Aorta (tissue), 5 donors: ENCODE results near the gene ASTN1. TPM values are rescaled to one million over a fixed set of nuclear protein-coding genes. Genes with fewer than 3 reads are reported as not detected.

Experiments used
- ATAC-seq: fragments of 200-7000 bp; cut with Tn5 transposase; one replicate; pipeline ENCODE4 v1.9.1; 2022; ENCODE audit warnings: moderate library complexity; ENCODE audit not compliant: low FRiP score
- DNase-seq, 2 donors: peaks; one replicate each; pipeline ENCODE4 v3.0.0-alpha.2; 2020
- H3K27ac ChIP-seq, 2 donors: one replicate each; pipeline ENCODE4 v1.5.1; 2013; ENCODE audit warnings: low read length in 2 of 2, mild to moderate bottlenecking in 2 of 2, moderate library complexity in 2 of 2, control low read depth in 1 of 2, inconsistent platforms in 1 of 2, low read depth in 1 of 2
- H3K27me3 ChIP-seq, 2 donors: one replicate each; pipeline ENCODE4 v1.6.1; 2013; ENCODE audit warnings: control low read depth in 1 of 2, low read length in 1 of 2, mild to moderate bottlenecking in 1 of 2, moderate library complexity in 1 of 2; ENCODE audit not compliant: insufficient read depth in 2 of 2, control insufficient read depth in 1 of 2
- H3K36me3 ChIP-seq, 2 donors: one replicate each; pipeline ENCODE4 v1.6.1; 2013; ENCODE audit warnings: control low read depth in 1 of 2, low read length in 1 of 2, mild to moderate bottlenecking in 1 of 2; ENCODE audit not compliant: insufficient read depth in 2 of 2, control insufficient read depth in 1 of 2
- H3K4me1 ChIP-seq, 2 donors: one replicate each; pipeline ENCODE4 v1.6.1; 2013; ENCODE audit warnings: low read length in 2 of 2, control low read depth in 1 of 2, mild to moderate bottlenecking in 1 of 2, moderate library complexity in 1 of 2; ENCODE audit not compliant: insufficient read depth in 2 of 2, control insufficient read depth in 1 of 2
- H3K4me3 ChIP-seq, 2 donors: one replicate each; pipeline ENCODE4 v1.5.1; 2013; ENCODE audit warnings: low read length in 2 of 2, control low read depth in 1 of 2, mild to moderate bottlenecking in 1 of 2
- H3K9me3 ChIP-seq: one replicate; pipeline ENCODE4 v1.6.1; 2013; ENCODE audit warnings: mild to moderate bottlenecking, low read length; ENCODE audit not compliant: control insufficient read depth
- WGBS, 2 donors: extraction: QIAGEN DNeasy Blood & Tissue Kit; methylation state at CpG; one replicate each; pipeline ENCODE4 v1.1.7; 2013; 5-methylcytosine and 5-hydroxymethylcytosine counted together
- intact Hi-C, 2 donors: fragments of 100-400 bp; cut with DNase I; formaldehyde crosslinking; loops; one replicate each; pipeline versions ENCODE4 v1.14.2 to v1.15.0; 2022
- polyA plus RNA-seq, 2 donors: library from polyadenylated mRNA; stranded (reverse); fragments of 200-250 nt; gene quantifications; one replicate each; pipeline ENCODE4 v1.2.3, GENCODE V29; 2013
- total RNA-seq, 2 donors: library from RNA; stranded (reverse); fragmentation: NEBNext Ultra II Directional; extraction: Animal tissue kit (Norgen Biotek cat#: 25700); gene quantifications; one replicate each; pipeline ENCODE4 v1.2.1, GENCODE V29; 2021
- donor health status: healthy with polysubstance abuse.
- donor health status: Bipolar disorder and iron deficiency.
- donor health status: DM: no; HTN: no; CAD: no.
- donor health status: DM: no; HTN: no; CAD: no.
- donor health status: DM: yes; HTN: yes; CAD: no.

ASTN1 gene
- total and polyA plus RNA-seq, 4 donors, result 0.06 to 0.33 TPM; not detected in 2

GRCh38 chr1:176983731-176984130 lies 180.8 kb downstream of the ASTN1 start:
- no peaks in the 10 kb centered on the region for H3K27me3 ChIP-seq
- WGBS, 2 donors, result 87 to 90% methylated on average over 5 of the region's 5 CpGs
- DNase-seq (no peak), ATAC-seq (no peak)
- no peaks in the 10 kb centered on the region for H3K4me1 ChIP-seq
- no peak overlapping the region for H3K27ac ChIP-seq
- intact Hi-C loops, result no loop called here
- H3K4me3 ChIP-seq, result no peak overlapping the region
- peaks cover 4% of the 10 kb centered on the region for H3K9me3 ChIP-seq
- H3K36me3 ChIP-seq, result no peaks in the 10 kb centered on the region

DNA sequence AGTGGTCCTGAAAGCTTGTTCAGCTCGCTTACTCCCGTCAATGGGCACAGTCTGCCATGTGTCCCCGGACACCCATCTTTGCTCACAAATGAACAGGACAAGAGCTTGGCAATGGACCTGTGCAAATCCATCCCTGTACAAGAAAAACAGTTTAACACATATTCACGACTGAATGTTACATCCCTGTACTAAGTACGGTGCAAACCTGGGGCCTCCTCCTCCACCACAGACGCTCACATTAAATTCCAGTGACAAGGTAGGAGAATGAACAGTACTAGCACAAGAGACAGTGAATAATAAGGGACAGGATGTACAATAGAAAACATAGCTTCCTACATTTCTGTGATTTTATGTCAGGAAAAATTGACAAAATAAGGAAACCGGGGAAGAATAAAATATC lies 187.7 kb downstream of the ASTN1 start:
- DNase-seq (no peak), ATAC-seq (no peak)
- Histone ChIP-seq H3K4me3 (no peak overlapping the region), H3K27ac (no peak overlapping the region), H3K4me1 (no peaks in the 10 kb centered on the region), H3K9me3 (peaks cover 4% of the 10 kb centered on the region), H3K36me3 (no peaks in the 10 kb centered on the region), H3K27me3 (no peaks in the 10 kb centered on the region)
- intact Hi-C loops, result no loop called here
- 88% methylated on average over 7 of the region's 7 CpGs for WGBS, 2 donors

DNA sequence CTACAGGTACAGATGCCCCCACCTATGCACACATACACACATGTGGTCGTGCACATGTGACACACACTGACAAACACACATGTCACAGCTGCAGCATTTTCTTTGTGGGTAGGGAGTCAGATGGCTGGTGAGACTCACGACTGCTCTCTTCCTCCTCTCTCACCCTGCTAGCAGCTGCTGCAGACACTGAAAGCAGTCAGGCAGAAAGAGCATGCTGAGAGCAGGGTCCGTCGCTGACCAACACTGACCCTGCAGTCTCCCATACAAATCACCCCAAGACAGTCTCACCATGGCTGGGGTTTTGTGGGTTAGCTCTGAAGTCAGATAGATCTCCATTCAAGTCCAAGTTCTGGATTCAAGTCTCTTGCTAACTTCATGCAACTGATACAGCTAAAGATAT lies 188.3 kb downstream of the ASTN1 start:
- ATAC-seq, result no peak
- Histone ChIP-seq H3K36me3 (no peaks in the 10 kb centered on the region), H3K4me1 (no peaks in the 10 kb centered on the region), H3K27ac (no peak overlapping the region), H3K4me3 (no peak overlapping the region), H3K27me3 (no peaks in the 10 kb centered on the region), H3K9me3 (peaks cover 2% of the 10 kb centered on the region)
- DNase-seq, result no peak
- intact Hi-C loops, result no loop called here
- WGBS, 2 donors, result 48 to 59% methylated on average over 4 of the region's 4 CpGs

DNA sequence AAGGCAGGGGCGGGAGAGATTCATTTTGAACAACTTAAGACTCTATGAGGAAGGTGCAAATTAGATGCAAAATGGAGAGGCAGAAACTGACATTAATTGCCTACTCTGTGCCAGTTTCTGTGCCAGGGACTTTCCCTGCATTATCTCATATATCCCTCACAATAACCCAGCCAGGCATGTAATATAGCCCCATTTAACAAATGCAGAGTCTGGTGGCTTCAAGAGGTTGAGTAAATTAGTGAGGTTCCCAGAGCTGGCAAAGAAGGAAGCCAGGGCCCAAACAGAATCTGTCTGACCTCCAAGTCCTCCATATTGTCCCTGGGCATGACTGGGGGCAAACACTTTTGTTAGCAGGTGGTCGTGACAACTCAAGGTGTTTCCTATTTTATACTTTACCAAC lies 199.8 kb downstream of the ASTN1 start:
- ATAC-seq (no peak), DNase-seq (no peak)
- no peaks in the 10 kb centered on the region for H3K9me3 ChIP-seq
- WGBS, 2 donors, result 92 to 95% methylated on average over 2 of the region's 2 CpGs
- intact Hi-C loops, result no loop called here
- no peaks in the 10 kb centered on the region for H3K4me1 ChIP-seq
- H3K4me3 ChIP-seq, result no peak overlapping the region
- H3K36me3 ChIP-seq, result no peaks in the 10 kb centered on the region
- no peaks in the 10 kb centered on the region for H3K27me3 ChIP-seq
- no peak overlapping the region for H3K27ac ChIP-seq

DNA sequence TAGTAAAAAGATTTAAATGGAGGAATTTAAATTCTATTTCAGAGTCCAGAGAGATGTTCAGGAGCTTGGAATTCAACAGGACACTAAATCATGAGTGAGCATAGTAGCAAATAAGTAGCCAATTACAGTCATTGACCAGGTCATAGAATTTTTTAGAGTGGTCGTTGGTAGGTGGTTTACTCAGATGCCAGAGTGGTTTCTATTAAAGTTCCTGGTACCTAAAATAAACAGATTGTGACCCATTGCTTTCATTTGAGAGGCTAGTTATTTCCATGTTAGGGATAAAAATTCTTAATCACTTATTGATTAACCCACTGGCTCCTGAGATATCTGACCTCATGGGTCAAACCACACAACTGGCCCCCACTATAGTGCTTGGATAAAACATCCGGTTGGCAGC lies 201.3 kb downstream of the ASTN1 start:
- intact Hi-C loops, result no loop called here
- Histone ChIP-seq H3K4me1 (no peaks in the 10 kb centered on the region), H3K27me3 (peaks cover 0 to under 1% of the 10 kb centered on the region in 2 donors), H3K4me3 (no peak overlapping the region), H3K27ac (no peak overlapping the region), H3K36me3 (no peaks in the 10 kb centered on the region), H3K9me3 (no peaks in the 10 kb centered on the region)
- DNase-seq (no peak), ATAC-seq (no peak)
- 77 to 85% methylated on average over 2 of the region's 2 CpGs for WGBS, 2 donors

- no peaks in the 10 kb centered on the region for H3K4me1 ChIP-seq
- WGBS, 2 donors, result 75 to 86% methylated on average over 2 of the region's 2 CpGs
- no peak overlapping the region for H3K27ac ChIP-seq
- no peak for DNase-seq
- H3K9me3 ChIP-seq, result no peaks in the 10 kb centered on the region
- H3K4me3 ChIP-seq, result no peak overlapping the region
- ATAC-seq, result no peak
- peaks cover 0 to 2% of the 10 kb centered on the region in 2 donors for H3K27me3 ChIP-seq
- intact Hi-C loops, result no loop called here
- no peaks in the 10 kb centered on the region for H3K36me3 ChIP-seq
Measured at GRCh38 chr1:176961678-176962077, 202.8 kb downstream of the ASTN1 start.

- intact Hi-C loops, result no loop called here
- WGBS, 2 donors, result 60 to 66% methylated on average over 3 of the region's 3 CpGs
- H3K4me3 ChIP-seq, result no peak overlapping the region
Measured at GRCh38 chr1:176959191-176959820, 205.2 kb downstream of the ASTN1 start.

GRCh38 chr1:176957603-176958002 lies 206.9 kb downstream of the ASTN1 start:
- ATAC-seq, result no peak
- peaks cover 0 to 2% of the 10 kb centered on the region in 2 donors for H3K27me3 ChIP-seq
- WGBS, 2 donors, result 88 to 91% methylated on average over 10 of the region's 10 CpGs
- H3K9me3 ChIP-seq, result no peaks in the 10 kb centered on the region
- H3K4me3 ChIP-seq, result no peak overlapping the region
- H3K27ac ChIP-seq, result no peak overlapping the region
- no peak for DNase-seq
- H3K36me3 ChIP-seq, result no peaks in the 10 kb centered on the region
- intact Hi-C loops, result no loop called here
- H3K4me1 ChIP-seq, result no peaks in the 10 kb centered on the region

More at GRCh38 chr1:176959191-176959820, 205.2 kb downstream of the ASTN1 start:
- no peak overlapping the region for H3K27ac ChIP-seq
- H3K27me3 ChIP-seq, result peaks cover 0 to 2% of the 10 kb centered on the region in 2 donors
- no peaks in the 10 kb centered on the region for H3K36me3 ChIP-seq
- ATAC-seq (no peak), DNase-seq (no peak)
- no peaks in the 10 kb centered on the region for H3K9me3 ChIP-seq
- H3K4me1 ChIP-seq, result no peaks in the 10 kb centered on the region

- ATAC-seq, result no peak
- Histone ChIP-seq H3K36me3 (no peaks in the 10 kb centered on the region), H3K4me3 (no peak overlapping the region), H3K27ac (no peak overlapping the region), H3K4me1 (no peaks in the 10 kb centered on the region), H3K9me3 (no peaks in the 10 kb centered on the region), H3K27me3 (peaks cover 0 to 2% of the 10 kb centered on the region in 2 donors)
- no peak for DNase-seq
- intact Hi-C loops, result loop anchor here in 1 of 2 donors (5.0 kb wide), 1 partner anchor 57 kb away; no protein-coding TSS in a partner anchor
Measured at GRCh38 chr1:176954242-176954641, 210.3 kb downstream of the ASTN1 start.
